Mucosa of descending colon (tissue), 3 donors: ENCODE measurements around the gene COMMD3. TPM values are rescaled to one million over a fixed set of nuclear protein-coding genes. Genes with fewer than 3 reads are reported as not detected.

Experiments used
- ATAC-seq: fragments of 200-7000 bp; cut with Tn5 transposase; one replicate; pipeline ENCODE4 v1.9.1; 2020; ENCODE audit warnings: mild to moderate bottlenecking, moderate library complexity
- DNase-seq, 3 donors: peaks; one replicate each; pipeline ENCODE4 v3.0.0-alpha.2; 2020
- H3K36me3 ChIP-seq: fragments of 200-600 bp; one replicate; pipeline ENCODE4 v1.8.0; 2021; ENCODE audit warnings: low read depth, mild to moderate bottlenecking
- H3K4me1 ChIP-seq: fragments of 200-600 bp; one replicate; pipeline ENCODE4 v1.8.0; 2021; ENCODE audit warnings: low read depth, mild to moderate bottlenecking
- H3K4me3 ChIP-seq: fragments of 200-600 bp; one replicate; pipeline ENCODE4 v1.8.0; 2021; ENCODE audit warnings: mild to moderate bottlenecking
- H3K9me3 ChIP-seq: fragments of 200-600 bp; one replicate; pipeline ENCODE4 v1.8.0; 2021; ENCODE audit warnings: mild to moderate bottlenecking
- CTCF ChIP-seq: fragments of 200-600 bp; IDR thresholded peaks from one replicate; pipeline ENCODE4 v1.8.0; 2022; ENCODE audit warnings: antibody characterized with exemption, mild to moderate bottlenecking
- intact Hi-C, 2 donors: fragments of 100-400 bp; cut with DNase I in 1 of 2; cut with micrococcal nuclease in 1 of 2; formaldehyde crosslinking; loops; one replicate each; pipeline versions ENCODE4 v1.11.0 to v1.11.1; 2022; cut with DNase I, micrococcal nuclease
- total RNA-seq, 3 donors: library from RNA; stranded (reverse); fragmentation: NEBNext Ultra II Directional in 2 of 3; extraction: Animal tissue kit (Norgen Biotek cat#: 25700) in 2 of 3; gene quantifications; one replicate each; pipeline versions ENCODE4 v1.2.1 to v1.2.4, GENCODE V29; 2021 to 2023
- donor health status: DM: no; HTN: no; CAD: no; lungs with moderate emphysema.
- donor health status: DM: no; HTN: no; CAD: no.
- donor health status: DM: no; HTN: yes; CAD: no.

The COMMD3 gene
- total RNA-seq, 3 donors from 2014 or later = 48.4 to 56.5 (median 51.2) TPM

- H3K4me1 ChIP-seq = peaks cover 16% of the 10 kb centered on the region
- intact Hi-C loops = no loop called here
- TF ChIP-seq CTCF = no peak
- no peaks in the 10 kb centered on the region for H3K9me3 ChIP-seq
- ATAC-seq (peak; percentile 55), DNase-seq (peak in 1 of 3 donors; percentile 53)
- H3K36me3 ChIP-seq = no peaks in the 10 kb centered on the region
- H3K4me3 ChIP-seq = peak overlapping the region; percentile 49
Observed at GRCh38 chr10:22317076-22317370, 835 bp downstream of the COMMD3 start.

DNA sequence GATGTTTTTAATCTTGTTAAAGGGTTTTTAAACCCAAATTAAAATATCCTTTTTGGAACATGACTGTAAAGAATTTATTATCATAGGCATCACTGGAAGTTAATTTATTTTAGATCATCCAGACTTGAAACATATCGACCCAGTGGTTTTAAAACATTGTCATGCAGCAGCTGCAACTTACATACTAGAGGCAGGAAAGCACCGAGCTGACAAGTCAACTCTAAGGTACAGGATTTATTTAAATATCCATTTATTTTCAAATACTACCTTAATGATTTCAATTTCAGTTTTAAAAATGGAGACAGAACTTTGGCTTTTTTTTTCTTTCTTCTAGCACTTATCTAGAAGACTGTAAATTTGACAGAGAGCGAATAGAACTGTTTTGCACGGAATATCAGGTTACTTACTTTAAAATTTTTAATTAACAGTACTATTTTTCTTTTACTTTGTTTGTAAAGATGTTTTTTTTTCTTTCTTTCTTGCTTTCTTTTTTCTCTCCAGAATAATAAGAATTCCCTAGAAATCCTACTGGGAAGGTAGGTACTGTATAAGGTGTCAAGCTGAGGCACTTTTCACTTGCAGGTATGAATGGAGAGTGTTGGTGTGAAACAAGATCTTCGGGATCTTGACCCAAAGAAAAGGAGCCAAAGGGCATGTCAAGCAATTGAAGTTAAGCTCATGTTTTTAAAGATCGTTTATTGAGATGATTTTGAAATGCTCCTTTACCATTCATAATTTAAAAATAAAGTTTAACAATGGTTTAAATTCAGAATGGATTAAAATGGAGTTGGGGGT is 1.8 kb downstream of the COMMD3 start:
- Histone ChIP-seq H3K4me3 (no peak overlapping the region), H3K9me3 (no peaks in the 10 kb centered on the region), H3K4me1 (peaks cover 25% of the 10 kb centered on the region), H3K36me3 (no peaks in the 10 kb centered on the region)
- ATAC-seq = no peak
- intact Hi-C loops = no loop called here
- no peak for TF ChIP-seq CTCF
- DNase-seq = no peak

DNA sequence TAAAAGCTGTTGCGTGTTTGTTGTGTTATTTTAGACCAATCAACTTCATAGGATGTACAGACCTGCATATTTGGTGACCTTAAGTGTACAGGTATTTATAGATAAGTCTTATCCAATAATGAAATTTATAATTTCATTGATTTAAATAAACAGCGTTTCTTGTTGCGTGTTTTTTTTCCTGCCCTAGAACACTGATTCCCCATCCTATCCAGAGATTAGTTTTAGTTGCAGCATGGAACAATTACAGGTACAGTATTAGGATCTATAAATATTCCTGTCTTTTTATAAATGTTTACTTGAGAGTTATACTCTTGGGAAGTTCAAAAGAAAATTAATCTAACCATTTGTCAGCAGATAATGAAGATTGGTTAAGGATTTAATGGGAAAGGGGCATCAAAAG is 2.6 kb downstream of the COMMD3 start:
- TF ChIP-seq CTCF = no peak
- H3K9me3 ChIP-seq = no peaks in the 10 kb centered on the region
- H3K4me1 ChIP-seq = peaks cover 25% of the 10 kb centered on the region
- H3K4me3 ChIP-seq = no peak overlapping the region
- ATAC-seq (no peak), DNase-seq (no peak)
- no peaks in the 10 kb centered on the region for H3K36me3 ChIP-seq
- intact Hi-C loops = no loop called here

- ATAC-seq (no peak), DNase-seq (no peak)
- intact Hi-C loops = no loop called here
- no peak overlapping the region for H3K4me3 ChIP-seq
- H3K36me3 ChIP-seq = no peaks in the 10 kb centered on the region
- no peak for TF ChIP-seq CTCF
- no peaks in the 10 kb centered on the region for H3K9me3 ChIP-seq
- H3K4me1 ChIP-seq = peaks cover 30% of the 10 kb centered on the region
Observed at GRCh38 chr10:22319547-22319979, 3.4 kb downstream of the COMMD3 start.

DNA sequence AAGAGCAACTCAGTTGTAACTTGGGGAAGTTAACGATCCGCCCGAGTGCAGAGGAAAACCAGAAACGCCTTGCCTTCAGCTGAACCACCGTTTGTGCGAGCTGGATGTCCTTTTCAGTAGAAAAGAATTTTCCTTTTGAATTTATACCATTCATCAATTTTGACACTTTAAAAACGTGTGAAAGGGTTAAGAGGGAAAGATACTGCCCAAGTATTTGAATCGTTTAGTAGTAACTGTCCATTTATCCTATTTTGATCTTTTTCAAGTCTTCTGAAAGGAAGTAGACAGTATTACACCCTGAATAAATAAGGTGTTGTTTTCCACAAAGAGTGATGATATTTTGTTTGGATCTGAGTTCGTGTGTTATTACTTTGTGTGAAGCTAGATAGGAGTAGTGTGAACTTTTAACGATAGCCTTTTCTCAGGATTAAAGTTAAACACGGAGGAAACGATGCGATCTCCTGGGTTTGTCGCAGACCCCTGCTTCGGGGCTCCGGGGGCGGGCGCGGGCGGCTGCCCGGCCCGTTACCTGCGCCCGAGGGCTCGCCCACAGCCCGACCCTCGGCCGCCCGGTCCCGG is 3.9 kb downstream of the COMMD3 start:
- intact Hi-C loops = loop anchor here in 1 of 2 donors (5.0 kb wide), 1 partner anchor 68 kb away; no protein-coding TSS in a partner anchor
- no peaks in the 10 kb centered on the region for H3K36me3 ChIP-seq
- H3K4me3 ChIP-seq = peak overlapping the region; percentile 79
- H3K9me3 ChIP-seq = no peaks in the 10 kb centered on the region
- no peak for ATAC-seq
- peak in 1 of 3 donors; percentile 37 for DNase-seq
- no peak for TF ChIP-seq CTCF
- peaks cover 35% of the 10 kb centered on the region for H3K4me1 ChIP-seq
